ENCODE measurements around the gene ADPRHL1.

The ADPRHL1 gene

DNA sequence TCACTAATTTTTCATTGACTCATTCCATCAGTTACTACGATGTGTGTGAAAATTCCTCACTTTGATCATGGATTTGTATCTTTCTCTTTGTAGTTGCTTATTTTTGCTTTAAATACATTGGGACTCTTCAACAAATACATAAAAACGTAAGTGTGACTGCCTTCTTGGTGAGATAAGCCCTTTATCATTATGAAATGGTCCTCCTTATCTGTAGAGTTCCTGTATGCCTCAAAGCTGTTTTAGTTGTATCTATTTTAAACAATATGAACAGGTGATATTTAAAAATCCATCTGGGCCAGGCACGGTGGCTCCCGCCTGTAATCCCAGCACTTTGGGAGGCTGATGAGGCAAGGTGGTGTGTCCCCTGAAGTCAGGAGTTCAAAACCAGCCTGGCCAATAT, 25.9 kb upstream of the ADPRHL1 start:
- no peaks in the 10 kb centered on the region for H3K9me3 ChIP-seq (ENCODE audit: insufficient read depth, low read depth, low read length)
- H3K4me3 ChIP-seq (ENCODE audit: low read length, poor library complexity, severe bottlenecking): no peak overlapping the region
- peaks cover under 1% of the 10 kb centered on the region for H3K4me1 ChIP-seq (ENCODE audit: insufficient read depth, low read length, poor library complexity, severe bottlenecking)
- peaks cover 36% of the 10 kb centered on the region; the same call in 1 of the 2 replicates for H3K36me3 ChIP-seq (ENCODE audit: insufficient read depth, low read length)
- H3F3A ChIP-seq (ENCODE audit: low read depth): no peaks in the 10 kb centered on the region
- H3K9ac ChIP-seq (ENCODE audit: low read depth, low read length, poor library complexity, severe bottlenecking): no peak overlapping the region
- peaks cover 5% of the 10 kb centered on the region for H4K20me1 ChIP-seq (ENCODE audit: insufficient read depth, low read length, poor library complexity, severe bottlenecking)
- no peaks in the 10 kb centered on the region for H3K9me2 ChIP-seq (replicated peaks; ENCODE audit: low read depth, low read length)
- TF ChIP-seq, protein P1, sequence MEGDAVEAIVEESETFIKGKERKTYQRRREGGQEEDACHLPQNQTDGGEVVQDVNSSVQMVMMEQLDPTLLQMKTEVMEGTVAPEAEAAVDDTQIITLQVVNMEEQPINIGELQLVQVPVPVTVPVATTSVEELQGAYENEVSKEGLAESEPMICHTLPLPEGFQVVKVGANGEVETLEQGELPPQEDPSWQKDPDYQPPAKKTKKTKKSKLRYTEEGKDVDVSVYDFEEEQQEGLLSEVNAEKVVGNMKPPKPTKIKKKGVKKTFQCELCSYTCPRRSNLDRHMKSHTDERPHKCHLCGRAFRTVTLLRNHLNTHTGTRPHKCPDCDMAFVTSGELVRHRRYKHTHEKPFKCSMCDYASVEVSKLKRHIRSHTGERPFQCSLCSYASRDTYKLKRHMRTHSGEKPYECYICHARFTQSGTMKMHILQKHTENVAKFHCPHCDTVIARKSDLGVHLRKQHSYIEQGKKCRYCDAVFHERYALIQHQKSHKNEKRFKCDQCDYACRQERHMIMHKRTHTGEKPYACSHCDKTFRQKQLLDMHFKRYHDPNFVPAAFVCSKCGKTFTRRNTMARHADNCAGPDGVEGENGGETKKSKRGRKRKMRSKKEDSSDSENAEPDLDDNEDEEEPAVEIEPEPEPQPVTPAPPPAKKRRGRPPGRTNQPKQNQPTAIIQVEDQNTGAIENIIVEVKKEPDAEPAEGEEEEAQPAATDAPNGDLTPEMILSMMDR (conservative IDR thresholded peaks at IDR 0.05; ENCODE audit: low read length): no peak
- no peak for TF ChIP-seq EZH2phosphoT487 (IDR thresholded peaks at IDR 0.05; ENCODE audit: borderline replicate concordance)
- no peak overlapping the region for H2AFZ ChIP-seq (ENCODE audit: low read length)
- H3K27me3 ChIP-seq (ENCODE audit: insufficient read depth, low read length, poor library complexity, severe bottlenecking): no peaks in the 10 kb centered on the region
- peaks cover 21% of the 10 kb centered on the region; the same call in 1 of the 2 replicates for H3K79me2 ChIP-seq (ENCODE audit: insufficient read depth, low read length)
- no peak overlapping the region for H3K4me2 ChIP-seq (ENCODE audit: low read depth, low read length, poor library complexity, severe bottlenecking)

DNA sequence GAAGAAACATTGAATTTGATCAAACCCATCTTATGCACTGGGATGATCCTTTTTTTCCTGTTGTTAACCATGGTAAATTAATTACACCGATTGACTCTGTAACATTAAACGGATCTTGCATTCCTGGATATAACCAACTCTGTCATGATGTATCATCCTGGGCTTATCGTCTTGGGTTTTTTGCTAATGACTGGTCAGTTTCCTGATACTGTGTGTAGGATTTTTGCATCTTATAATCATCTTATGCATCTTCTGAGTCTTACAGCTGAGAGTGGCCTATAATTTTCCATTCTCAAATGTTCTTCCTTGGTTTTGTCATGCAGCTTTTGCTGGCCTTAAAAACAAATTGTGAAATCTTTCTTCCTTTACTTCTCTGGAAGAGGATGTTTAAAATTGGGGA, 24.4 kb upstream of the ADPRHL1 start:
- no peaks in the 10 kb centered on the region for H3K4me1 ChIP-seq (ENCODE audit: insufficient read depth, low read length, poor library complexity, severe bottlenecking)
- no peak overlapping the region for H3K9ac ChIP-seq (ENCODE audit: low read depth, low read length, poor library complexity, severe bottlenecking)
- H3K36me3 ChIP-seq (ENCODE audit: insufficient read depth, low read length): peaks cover 36% of the 10 kb centered on the region; the same call in 1 of the 2 replicates
- H3K4me2 ChIP-seq (ENCODE audit: low read depth, low read length, poor library complexity, severe bottlenecking): no peak overlapping the region
- H4K20me1 ChIP-seq (ENCODE audit: insufficient read depth, low read length, poor library complexity, severe bottlenecking): no peaks in the 10 kb centered on the region
- no peaks in the 10 kb centered on the region for H3K9me2 ChIP-seq (replicated peaks; ENCODE audit: low read depth, low read length)
- H3K79me2 ChIP-seq (ENCODE audit: insufficient read depth, low read length): peaks cover 7% of the 10 kb centered on the region; the same call in 1 of the 2 replicates
- H3K27me3 ChIP-seq (ENCODE audit: insufficient read depth, low read length, poor library complexity, severe bottlenecking): no peaks in the 10 kb centered on the region
- TF ChIP-seq EZH2phosphoT487 (IDR thresholded peaks at IDR 0.05; ENCODE audit: borderline replicate concordance): no peak
- no peak overlapping the region for H3K4me3 ChIP-seq (ENCODE audit: low read length, poor library complexity, severe bottlenecking)
- H2AFZ ChIP-seq (ENCODE audit: low read length): no peak overlapping the region
- H3K9me3 ChIP-seq (ENCODE audit: insufficient read depth, low read depth, low read length): no peaks in the 10 kb centered on the region
- H3F3A ChIP-seq (ENCODE audit: low read depth): no peaks in the 10 kb centered on the region

DNA sequence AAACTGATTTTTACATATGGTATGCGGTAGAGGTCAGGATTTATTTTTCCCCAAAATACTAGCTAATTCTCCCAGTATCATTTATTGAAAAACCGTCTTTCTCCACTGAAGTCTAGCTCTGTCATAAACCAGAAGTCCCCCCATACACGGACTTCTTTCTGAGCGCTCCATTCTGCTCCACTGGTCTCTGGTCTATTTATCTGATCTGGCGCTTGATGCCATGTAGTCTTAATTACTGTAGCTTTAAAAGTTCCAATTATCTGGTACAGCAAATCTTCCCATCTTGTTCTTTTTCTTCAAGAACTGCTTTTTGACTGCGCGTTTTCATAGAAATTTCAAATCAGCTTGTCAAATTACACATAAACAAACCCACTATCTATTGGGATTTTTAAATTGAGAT, 23.5 kb upstream of the ADPRHL1 start:
- Histone ChIP-seq H3K9me2 (replicated peaks; ENCODE audit: low read depth, low read length) (no peaks in the 10 kb centered on the region), H3F3A (ENCODE audit: low read depth) (no peaks in the 10 kb centered on the region), H3K36me3 (ENCODE audit: insufficient read depth, low read length) (peaks cover 36% of the 10 kb centered on the region; the same call in 1 of the 2 replicates), H4K20me1 (ENCODE audit: insufficient read depth, low read length, poor library complexity, severe bottlenecking) (no peaks in the 10 kb centered on the region), H3K4me2 (ENCODE audit: low read depth, low read length, poor library complexity, severe bottlenecking) (no peak overlapping the region), H2AFZ (ENCODE audit: low read length) (no peak overlapping the region), H3K9me3 (ENCODE audit: insufficient read depth, low read depth, low read length) (no peaks in the 10 kb centered on the region), H3K79me2 (ENCODE audit: insufficient read depth, low read length) (peaks cover under 1% of the 10 kb centered on the region; the same call in 1 of the 2 replicates), H3K27me3 (ENCODE audit: insufficient read depth, low read length, poor library complexity, severe bottlenecking) (no peaks in the 10 kb centered on the region), H3K4me3 (ENCODE audit: low read length, poor library complexity, severe bottlenecking) (no peak overlapping the region), H3K9ac (ENCODE audit: low read depth, low read length, poor library complexity, severe bottlenecking) (no peak overlapping the region), H3K4me1 (ENCODE audit: insufficient read depth, low read length, poor library complexity, severe bottlenecking) (no peaks in the 10 kb centered on the region)
- no peak for TF ChIP-seq EZH2phosphoT487 (IDR thresholded peaks at IDR 0.05; ENCODE audit: borderline replicate concordance)
- TF ChIP-seq, protein P1 (conservative IDR thresholded peaks at IDR 0.05; ENCODE audit: low read length): no peak

DNA sequence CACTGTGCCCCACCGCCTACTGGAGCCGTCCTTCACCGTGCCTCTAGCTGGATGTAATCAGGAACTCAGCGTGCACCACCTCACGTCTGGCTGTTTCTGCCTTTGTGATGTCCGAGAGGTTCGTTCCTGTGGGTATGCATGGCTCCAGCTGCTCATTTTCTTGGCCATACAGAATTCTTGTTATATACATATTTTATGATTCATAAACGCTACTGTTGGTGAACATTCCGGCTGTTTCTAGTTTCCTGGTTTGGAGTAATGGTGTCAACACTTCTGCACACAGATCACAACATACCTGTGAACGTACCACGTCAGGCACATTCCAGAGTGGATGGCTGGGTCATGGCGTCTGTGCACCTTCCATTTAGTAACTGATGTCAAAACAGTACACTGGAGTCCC, 22.6 kb upstream of the ADPRHL1 start:
- Histone ChIP-seq H3K36me3 (ENCODE audit: insufficient read depth, low read length) (peaks cover 36% of the 10 kb centered on the region; the same call in 1 of the 2 replicates), H3K9me3 (ENCODE audit: insufficient read depth, low read depth, low read length) (no peaks in the 10 kb centered on the region), H3K4me2 (ENCODE audit: low read depth, low read length, poor library complexity, severe bottlenecking) (no peak overlapping the region), H3K79me2 (ENCODE audit: insufficient read depth, low read length) (no peaks in the 10 kb centered on the region), H3K27me3 (ENCODE audit: insufficient read depth, low read length, poor library complexity, severe bottlenecking) (no peaks in the 10 kb centered on the region), H3K4me3 (ENCODE audit: low read length, poor library complexity, severe bottlenecking) (no peak overlapping the region), H3F3A (ENCODE audit: low read depth) (no peaks in the 10 kb centered on the region), H4K20me1 (ENCODE audit: insufficient read depth, low read length, poor library complexity, severe bottlenecking) (no peaks in the 10 kb centered on the region), H3K4me1 (ENCODE audit: insufficient read depth, low read length, poor library complexity, severe bottlenecking) (no peaks in the 10 kb centered on the region), H3K9ac (ENCODE audit: low read depth, low read length, poor library complexity, severe bottlenecking) (no peak overlapping the region), H2AFZ (ENCODE audit: low read length) (no peak overlapping the region), H3K9me2 (replicated peaks; ENCODE audit: low read depth, low read length) (no peaks in the 10 kb centered on the region)
- TF ChIP-seq EZH2phosphoT487 (IDR thresholded peaks at IDR 0.05; ENCODE audit: borderline replicate concordance): no peak
- TF ChIP-seq, protein P1 (conservative IDR thresholded peaks at IDR 0.05; ENCODE audit: low read length): no peak

Data from Loucy (cell line).